ENCODE measurements around the gene CREB3L4. TPM values are rescaled to one million over a fixed set of nuclear protein-coding genes. Genes with fewer than 3 reads are reported as not detected.

Gene CREB3L4
- total and polyA plus RNA-seq, 2 of the 13 experiments (the other 11 are each of a cell fraction or from before 2014, with no cell fraction given), result 9.9 to 18.7 TPM

DNA sequence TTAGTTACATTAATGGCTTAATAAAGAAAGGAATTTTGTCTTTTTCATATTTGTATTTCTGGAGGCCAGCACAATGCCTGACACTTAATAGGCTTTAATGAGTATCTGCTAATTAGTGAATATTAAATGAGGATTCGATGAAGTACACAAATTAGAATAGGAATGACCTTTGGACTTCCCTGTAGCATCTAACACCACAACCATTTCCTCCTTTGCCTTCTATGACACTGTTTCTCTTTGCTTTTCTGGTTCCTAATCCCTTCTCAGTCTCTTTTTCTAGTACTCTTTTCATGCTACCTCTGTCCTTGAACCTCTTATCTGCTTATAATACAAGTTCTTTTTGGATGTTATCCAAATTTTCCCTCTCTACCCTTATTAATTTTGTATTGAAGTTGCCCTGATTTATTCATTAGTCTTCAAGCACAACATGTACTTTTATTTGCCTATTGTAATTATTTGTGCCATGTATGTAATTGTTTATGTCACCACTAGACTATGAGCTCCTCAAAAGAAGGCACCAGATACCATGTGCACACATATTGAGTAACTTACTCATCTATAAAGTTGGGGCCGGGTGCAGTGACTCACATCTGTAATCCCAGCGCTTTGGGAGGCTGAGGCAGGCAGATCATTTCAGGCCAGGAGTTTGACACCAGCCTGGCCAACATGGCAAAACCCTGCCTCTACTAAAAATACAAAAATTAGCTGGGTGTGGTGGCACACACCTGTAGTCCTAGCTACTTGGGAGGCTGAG lies 46.6 kb downstream of the CREB3L4 start:
- Histone ChIP-seq H4K20me1 (ENCODE audit: insufficient read depth, low read length) (no peaks in the 10 kb centered on the region), H3K9ac (ENCODE audit: insufficient read depth, low read depth, low read length) (no peak overlapping the region), H3K27ac (ENCODE audit: extremely low read length, insufficient read depth, low read length) (no peak overlapping the region), H3K9me3 (ENCODE audit: low read length) (no peaks in the 10 kb centered on the region), H3K36me3 (replicated peaks in 1 of 2; ENCODE audit: control insufficient read depth in 1 of 2, insufficient read depth in 2 of 2, low read length in 2 of 2) (no peaks in the 10 kb centered on the region), H2AFZ (ENCODE audit: low read length) (no peak overlapping the region), H3K79me2 (ENCODE audit: insufficient read depth, low read length) (no peaks in the 10 kb centered on the region), H3K4me1 (ENCODE audit: insufficient read depth, low read length) (peaks cover 16% of the 10 kb centered on the region), H3K4me2 (ENCODE audit: low read depth, low read length) (no peak overlapping the region), H3K27me3 (ENCODE audit: control insufficient read depth in 1 of 2, insufficient read depth in 2 of 2, low read length in 2 of 2) (no peaks in the 10 kb centered on the region), H3K4me3 (replicated peaks in 1 of 3; ENCODE audit: insufficient read depth in 1 of 3, low read depth in 2 of 3, low read length in 3 of 3) (no peak overlapping the region)
- ChIA-PET POLR2A (no interaction called here), CTCF (ENCODE audit: low intra/inter-chr PET ratio, low total read pairs) (no interaction called here)
- FAIRE-seq (no peak), ATAC-seq (no peak), DNase-seq (ENCODE audit: low spot score) (no peak)
- intact Hi-C loops (cut with micrococcal nuclease; ENCODE audit: unreplicated experiment), result loop anchor here (1.0 kb wide), 1 partner anchor 10 kb away; no protein-coding TSS in a partner anchor
- TF ChIP-seq, protein P1, sequence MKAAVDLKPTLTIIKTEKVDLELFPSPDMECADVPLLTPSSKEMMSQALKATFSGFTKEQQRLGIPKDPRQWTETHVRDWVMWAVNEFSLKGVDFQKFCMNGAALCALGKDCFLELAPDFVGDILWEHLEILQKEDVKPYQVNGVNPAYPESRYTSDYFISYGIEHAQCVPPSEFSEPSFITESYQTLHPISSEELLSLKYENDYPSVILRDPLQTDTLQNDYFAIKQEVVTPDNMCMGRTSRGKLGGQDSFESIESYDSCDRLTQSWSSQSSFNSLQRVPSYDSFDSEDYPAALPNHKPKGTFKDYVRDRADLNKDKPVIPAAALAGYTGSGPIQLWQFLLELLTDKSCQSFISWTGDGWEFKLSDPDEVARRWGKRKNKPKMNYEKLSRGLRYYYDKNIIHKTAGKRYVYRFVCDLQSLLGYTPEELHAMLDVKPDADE (CRISPR knock-in tag; IDR thresholded peaks at IDR 0.05), result no peak
- TF ChIP-seq FOSL2 (CRISPR knock-in tag; IDR thresholded peaks at IDR 0.05), result peak; percentile 44
- in situ Hi-C loops (cut with HindIII; ENCODE audit: extremely low pct_ligation_motif_present, low pct_unique_long_range_greater_than_20kb), result no loop called here
- 8% methylated on average over 3 of the region's 3 CpGs for WGBS (ENCODE audit: low lambda C conversion rate)
- no TSS peak for BruUV-seq (replicated peaks)

DNA sequence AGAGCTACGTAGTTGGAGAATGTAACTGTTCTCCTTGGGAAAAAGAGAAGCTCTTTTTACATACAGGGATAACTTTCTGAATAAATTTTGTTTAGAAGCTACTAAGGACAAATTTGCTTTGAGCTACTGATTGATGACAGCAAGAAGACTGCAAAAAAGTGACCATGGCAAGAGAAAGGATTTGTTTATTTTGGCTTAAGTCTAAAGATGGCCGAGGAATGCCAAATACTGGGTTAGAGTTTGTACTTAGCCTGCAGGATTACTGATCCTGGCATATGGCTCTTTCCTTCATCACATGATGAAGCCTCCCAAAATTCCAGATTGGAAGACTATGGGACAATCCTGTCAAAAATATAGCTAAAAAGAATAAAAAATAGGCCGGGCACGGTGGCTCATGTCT lies 51.6 kb downstream of the CREB3L4 start:
- in situ Hi-C loops (cut with HindIII; ENCODE audit: extremely low pct_ligation_motif_present, low pct_unique_long_range_greater_than_20kb), result no loop called here
- TF ChIP-seq, protein P2, sequence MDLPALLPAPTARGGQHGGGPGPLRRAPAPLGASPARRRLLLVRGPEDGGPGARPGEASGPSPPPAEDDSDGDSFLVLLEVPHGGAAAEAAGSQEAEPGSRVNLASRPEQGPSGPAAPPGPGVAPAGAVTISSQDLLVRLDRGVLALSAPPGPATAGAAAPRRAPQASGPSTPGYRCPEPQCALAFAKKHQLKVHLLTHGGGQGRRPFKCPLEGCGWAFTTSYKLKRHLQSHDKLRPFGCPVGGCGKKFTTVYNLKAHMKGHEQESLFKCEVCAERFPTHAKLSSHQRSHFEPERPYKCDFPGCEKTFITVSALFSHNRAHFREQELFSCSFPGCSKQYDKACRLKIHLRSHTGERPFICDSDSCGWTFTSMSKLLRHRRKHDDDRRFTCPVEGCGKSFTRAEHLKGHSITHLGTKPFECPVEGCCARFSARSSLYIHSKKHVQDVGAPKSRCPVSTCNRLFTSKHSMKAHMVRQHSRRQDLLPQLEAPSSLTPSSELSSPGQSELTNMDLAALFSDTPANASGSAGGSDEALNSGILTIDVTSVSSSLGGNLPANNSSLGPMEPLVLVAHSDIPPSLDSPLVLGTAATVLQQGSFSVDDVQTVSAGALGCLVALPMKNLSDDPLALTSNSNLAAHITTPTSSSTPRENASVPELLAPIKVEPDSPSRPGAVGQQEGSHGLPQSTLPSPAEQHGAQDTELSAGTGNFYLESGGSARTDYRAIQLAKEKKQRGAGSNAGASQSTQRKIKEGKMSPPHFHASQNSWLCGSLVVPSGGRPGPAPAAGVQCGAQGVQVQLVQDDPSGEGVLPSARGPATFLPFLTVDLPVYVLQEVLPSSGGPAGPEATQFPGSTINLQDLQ (CRISPR knock-in tag; IDR thresholded peaks at IDR 0.05), result no peak
- TF ChIP-seq SOX6 (IDR thresholded peaks at IDR 0.05), result no peak
- no peak for TF ChIP-seq SOX6 (CRISPR knock-in tag; IDR thresholded peaks at IDR 0.05)
- no peak for TF ChIP-seq ZBTB7A (CRISPR knock-in tag; IDR thresholded peaks at IDR 0.05)
- no peak for TF ChIP-seq GATAD1 (CRISPR knock-in tag; IDR thresholded peaks at IDR 0.05)
- TF ChIP-seq NKX3-1 (CRISPR knock-in tag; IDR thresholded peaks at IDR 0.05), result no peak
- TF ChIP-seq ZNF225 (CRISPR knock-in tag; IDR thresholded peaks at IDR 0.05), result no peak
- TF ChIP-seq ZNF143 (CRISPR knock-in tag; IDR thresholded peaks at IDR 0.05), result no peak
- TF ChIP-seq RARA (CRISPR knock-in tag; IDR thresholded peaks at IDR 0.05), result no peak
- TF ChIP-seq ZNF557 (CRISPR knock-in tag; IDR thresholded peaks at IDR 0.05), result no peak
- no peak for TF ChIP-seq ZFX (CRISPR knock-in tag; IDR thresholded peaks at IDR 0.05; ENCODE audit: low read depth)
- TF ChIP-seq ZNF234 (CRISPR knock-in tag; conservative IDR thresholded peaks at IDR 0.05), result no peak
- no peak for TF ChIP-seq ZNF768 (CRISPR knock-in tag; IDR thresholded peaks at IDR 0.05)
- TF ChIP-seq RARG (CRISPR knock-in tag; IDR thresholded peaks at IDR 0.05; ENCODE audit: low read depth), result no peak
- TF ChIP-seq ATM (IDR thresholded peaks at IDR 0.05; ENCODE audit: borderline replicate concordance), result no peak

More for the DNA sequence above, 51.6 kb downstream of the CREB3L4 start:
- Histone ChIP-seq H3K27me3 (ENCODE audit: control insufficient read depth in 1 of 2, insufficient read depth in 2 of 2, low read length in 2 of 2) (no peaks in the 10 kb centered on the region), H3K9me3 (ENCODE audit: low read length) (no peaks in the 10 kb centered on the region), H3K4me2 (ENCODE audit: low read depth, low read length) (no peak overlapping the region), H3K9ac (ENCODE audit: insufficient read depth, low read depth, low read length) (no peak overlapping the region), H3K36me3 (replicated peaks in 1 of 2; ENCODE audit: control insufficient read depth in 1 of 2, insufficient read depth in 2 of 2, low read length in 2 of 2) (no peaks in the 10 kb centered on the region), H3K79me2 (ENCODE audit: insufficient read depth, low read length) (no peaks in the 10 kb centered on the region), H4K20me1 (ENCODE audit: insufficient read depth, low read length) (no peaks in the 10 kb centered on the region), H3K4me3 (replicated peaks in 1 of 3; ENCODE audit: insufficient read depth in 1 of 3, low read depth in 2 of 3, low read length in 3 of 3) (no peak overlapping the region), H3K27ac (ENCODE audit: extremely low read length, insufficient read depth, low read length) (no peak overlapping the region), H2AFZ (ENCODE audit: low read length) (no peak overlapping the region), H3K4me1 (ENCODE audit: insufficient read depth, low read length) (peaks cover 13% of the 10 kb centered on the region)
- BruUV-seq (replicated peaks), result no TSS peak
- ATAC-seq, result no peak
- ChIA-PET CTCF (ENCODE audit: low intra/inter-chr PET ratio, low total read pairs) (no interaction called here), POLR2A (interaction anchor here (1.1 kb wide), 1 partner anchor 29 kb away, joined by 3 read pairs; the partner anchor contains the start of gene RPS27)
- no peak for DNase-seq (ENCODE audit: low spot score)
- intact Hi-C loops (cut with micrococcal nuclease; ENCODE audit: unreplicated experiment), result no loop called here
- WGBS (ENCODE audit: low lambda C conversion rate), result 50% methylated on average over 4 of the region's 4 CpGs
- no peak for FAIRE-seq

Data from HepG2 (cell line).